ENCODE results near the gene SLC16A12.
"Not testable (repeated sequence)": the region's sequence is repeated elsewhere in the genome, so short reads cannot be mapped to it uniquely, and the experiment has no call there.

SLC16A12 gene

DNA sequence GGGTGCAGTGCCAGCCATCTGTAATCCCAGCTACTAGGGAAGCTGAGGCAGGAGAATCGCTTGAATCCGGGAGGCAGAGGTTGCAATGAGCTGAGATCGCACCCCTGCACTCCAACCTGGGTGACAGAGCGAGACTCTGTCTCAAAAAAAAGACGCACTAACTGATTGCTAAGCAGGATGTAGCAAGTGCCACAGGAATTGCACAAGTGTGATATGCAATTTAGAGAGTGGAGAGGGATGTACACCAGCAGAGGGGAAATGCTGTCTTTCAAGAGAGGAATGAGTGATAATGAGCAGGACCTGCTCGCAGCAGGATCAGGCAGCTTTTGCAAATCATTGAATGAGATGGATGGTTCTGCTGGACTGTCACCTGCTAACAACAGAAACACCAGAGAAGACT lies 13.3 kb upstream of the SLC16A12 start:
- DNase-seq (ENCODE audit: low read depth), result no peak

DNA sequence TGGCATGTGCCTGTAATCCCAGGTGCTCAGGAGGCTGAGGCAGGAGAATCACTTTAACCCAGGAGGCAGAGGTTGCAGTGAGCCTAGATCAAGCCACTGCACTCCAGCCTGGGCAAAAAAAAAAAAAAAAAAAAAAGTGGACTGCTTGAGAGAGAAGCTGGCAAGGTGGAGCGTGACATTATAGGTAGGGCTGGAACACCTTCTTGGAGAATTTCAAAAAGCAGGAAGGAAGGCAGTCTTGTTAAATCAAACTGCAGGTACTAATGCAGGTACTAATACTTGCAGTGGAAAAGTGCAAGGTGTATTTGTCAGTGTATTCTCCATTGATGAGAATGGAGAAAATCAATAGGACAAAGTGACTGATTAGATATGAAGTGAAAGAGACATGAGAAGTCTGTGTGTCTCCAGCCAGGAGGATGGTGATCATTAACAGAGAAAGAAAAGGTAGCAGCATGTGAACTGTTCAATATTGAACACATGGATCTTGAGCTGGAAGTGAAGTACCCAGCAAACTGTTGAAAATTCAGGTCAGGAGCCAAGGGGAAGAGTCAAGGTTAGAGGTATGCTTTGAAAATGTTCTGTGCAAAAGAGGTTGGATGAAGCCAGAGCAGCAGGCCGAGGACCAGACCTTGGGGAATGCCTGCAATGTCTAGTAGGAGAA lies 12.6 kb upstream of the SLC16A12 start:
- DNase-seq (ENCODE audit: low read depth), result no peak

DNA sequence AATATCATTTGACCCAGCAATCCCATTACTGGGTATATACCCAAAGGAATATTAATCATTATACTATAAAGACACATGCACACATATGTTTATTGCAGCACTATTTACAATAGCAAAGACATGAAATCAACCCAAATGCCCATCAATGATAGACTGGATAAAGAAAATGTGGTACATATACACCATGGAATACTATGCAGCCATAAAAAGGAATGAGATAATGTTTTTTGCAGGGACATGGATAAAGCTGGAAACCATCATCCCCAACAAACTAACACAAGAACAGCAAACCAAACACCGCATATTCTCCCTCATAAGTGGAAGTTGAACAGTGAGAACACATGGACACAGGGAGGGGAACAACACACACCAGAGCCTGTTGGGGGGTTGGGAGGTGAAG lies 11.3 kb upstream of the SLC16A12 start:
- not testable (repeated sequence) for DNase-seq (ENCODE audit: low read depth)

DNA sequence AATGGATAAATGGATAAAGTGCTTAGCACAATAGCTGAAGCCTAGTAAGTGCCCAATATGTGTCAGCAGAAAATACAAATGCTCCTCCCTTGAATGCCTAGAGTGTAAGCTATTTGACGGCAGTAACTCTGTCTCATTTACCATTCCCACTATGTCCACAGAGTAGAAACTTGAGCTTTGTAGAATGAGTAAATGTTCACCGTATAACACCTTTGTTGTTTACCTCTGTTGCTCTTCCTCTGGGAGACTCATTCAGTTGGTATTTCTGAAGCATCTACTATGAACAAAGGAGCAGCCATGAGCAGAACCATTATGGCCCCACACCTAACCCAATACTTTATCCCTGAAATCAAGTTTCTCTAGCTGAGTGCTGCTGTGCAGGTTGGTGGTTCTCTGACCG lies 8.4 kb upstream of the SLC16A12 start:
- no peak for DNase-seq (ENCODE audit: low read depth)

DNA sequence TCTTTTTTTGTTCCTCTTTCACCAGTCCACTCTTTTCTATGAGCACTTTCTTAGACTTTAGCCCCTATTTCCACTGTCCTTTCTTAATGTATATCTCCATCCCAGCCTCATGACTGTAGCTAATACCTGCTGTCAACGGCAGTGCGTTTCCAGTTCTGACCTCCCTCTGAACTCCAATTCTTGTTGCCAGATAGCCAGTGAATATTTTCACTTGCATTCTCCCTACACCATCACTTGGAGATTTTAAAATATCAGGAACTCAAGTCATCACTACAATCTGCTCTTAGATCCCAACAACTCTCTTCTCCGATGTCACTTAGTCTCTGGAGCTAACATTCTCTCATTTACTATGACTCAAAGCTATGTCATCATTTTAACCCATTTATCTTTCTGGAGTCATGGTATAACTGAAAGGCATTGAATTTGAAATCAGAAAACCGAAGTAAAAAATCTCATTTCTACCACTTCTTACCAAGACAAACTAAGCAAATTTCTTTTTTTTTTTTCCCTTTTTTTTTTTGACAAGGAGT lies 5.1 kb upstream of the SLC16A12 start:
- DNase-seq (ENCODE audit: low read depth), result no peak

DNA sequence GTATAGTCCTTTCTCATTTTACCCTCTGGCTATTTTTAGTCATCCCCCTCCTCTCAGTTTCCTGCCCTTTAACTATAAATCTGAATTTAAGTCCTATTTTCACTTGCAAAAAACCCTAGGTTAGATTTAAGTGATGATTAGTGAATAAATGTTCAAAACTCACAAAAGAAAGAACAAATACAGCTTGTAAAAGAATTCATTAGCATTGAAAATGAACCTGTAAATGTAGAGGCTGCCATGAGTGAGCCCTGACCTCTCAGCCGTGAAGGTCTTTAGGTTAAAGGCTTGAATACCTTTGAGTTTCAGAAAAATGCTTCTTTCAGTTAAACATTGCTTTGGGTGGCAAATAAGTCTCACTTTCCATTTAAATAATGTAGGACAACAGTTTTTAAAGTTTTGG lies 2.0 kb upstream of the SLC16A12 start:
- DNase-seq (ENCODE audit: low read depth), result no peak

DNA sequence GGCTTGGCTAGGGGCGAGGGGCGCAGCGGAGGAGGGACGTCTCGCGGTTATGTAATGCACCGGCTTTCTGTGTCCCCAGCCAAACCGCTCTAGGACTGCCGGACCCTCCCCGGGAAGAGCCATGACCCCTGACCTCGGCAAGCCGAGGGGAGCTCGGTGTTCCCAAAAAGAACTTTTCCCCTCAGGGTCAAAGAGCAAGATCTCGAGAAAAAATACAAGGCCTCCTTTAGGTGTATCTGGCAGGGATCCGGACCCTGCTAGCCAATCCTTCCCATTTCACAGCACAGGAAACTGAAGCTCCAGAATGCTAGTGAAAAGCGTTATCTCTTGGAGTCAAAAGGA lies 590 bp upstream of the SLC16A12 start:
- DNase-seq (ENCODE audit: low read depth), result no peak

DNA sequence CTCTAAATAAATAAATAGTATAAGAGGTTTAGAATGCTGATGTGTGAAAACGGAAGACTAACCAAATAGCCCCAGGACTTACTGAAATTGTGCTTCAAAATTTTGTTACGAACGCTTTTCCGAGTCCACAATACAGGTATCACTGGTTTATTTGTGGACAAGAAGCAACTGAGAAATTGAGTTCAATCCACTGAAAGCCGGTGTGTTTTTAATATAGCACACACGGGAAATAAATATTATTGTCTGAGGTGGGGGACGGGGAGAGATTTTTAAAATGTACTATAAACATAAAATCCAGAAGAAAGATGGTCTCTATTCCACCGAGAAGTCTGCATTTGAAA lies 598 bp downstream of the SLC16A12 start:
- no peak for DNase-seq (ENCODE audit: low read depth)

DNA sequence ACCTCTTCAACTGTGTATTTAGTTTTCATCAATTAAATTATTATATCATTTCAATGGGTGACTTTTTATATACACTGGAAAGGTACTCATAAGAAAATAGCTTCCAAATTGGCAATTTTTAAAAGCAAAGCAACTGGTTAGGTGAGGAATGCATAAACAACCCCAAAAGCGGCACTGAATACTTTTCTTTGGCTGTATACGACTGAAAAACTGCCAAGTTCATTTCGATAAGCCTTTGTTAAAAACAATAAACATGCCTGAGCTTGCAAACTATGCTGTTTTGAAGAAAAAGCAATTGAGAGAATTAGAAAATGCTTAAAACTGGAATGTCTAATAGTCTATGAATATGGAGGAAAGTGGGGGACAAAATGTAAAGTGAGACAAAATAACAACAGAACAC lies 2.9 kb downstream of the SLC16A12 start:
- no peak for DNase-seq (ENCODE audit: low read depth)

DNA sequence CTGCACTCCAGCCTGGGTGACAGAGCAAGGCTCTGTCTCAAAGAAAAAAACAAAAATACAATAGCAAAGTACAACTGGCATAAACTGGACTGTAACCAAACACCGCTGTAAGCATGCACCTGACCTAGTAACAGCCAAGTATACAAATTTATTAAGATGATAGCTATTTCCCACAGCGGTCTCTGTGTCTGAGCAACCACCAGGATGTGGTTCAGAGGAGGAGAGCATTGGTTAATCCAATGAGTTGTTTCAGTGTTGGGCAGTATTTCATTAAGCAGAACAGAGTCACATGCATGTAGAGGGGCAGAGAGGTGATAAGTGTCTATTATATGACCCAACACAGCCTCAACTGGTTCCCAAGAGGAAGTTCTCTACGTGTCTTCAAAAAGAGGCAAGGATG lies 4.0 kb downstream of the SLC16A12 start:
- no peak for DNase-seq (ENCODE audit: low read depth)

DNA sequence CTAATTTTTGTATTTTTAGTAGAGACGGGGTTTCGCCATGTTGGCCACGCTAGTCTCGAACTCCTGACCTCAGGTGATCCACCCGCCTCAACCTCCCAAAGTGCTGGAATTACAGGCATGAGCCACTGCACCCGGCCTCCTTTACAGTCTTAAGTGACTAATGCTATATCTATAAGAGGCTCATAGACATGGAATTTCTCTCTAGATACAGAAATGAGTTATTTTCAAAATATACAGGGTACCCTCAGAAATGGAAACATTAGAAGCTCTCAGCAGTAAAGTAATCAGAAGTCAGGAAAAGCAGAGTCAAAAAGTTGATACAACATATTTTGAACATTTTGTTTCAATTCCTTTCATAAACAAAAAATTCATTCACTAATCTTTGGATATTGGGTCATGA lies 5.7 kb downstream of the SLC16A12 start:
- not testable (repeated sequence) for DNase-seq (ENCODE audit: low read depth)

DNA sequence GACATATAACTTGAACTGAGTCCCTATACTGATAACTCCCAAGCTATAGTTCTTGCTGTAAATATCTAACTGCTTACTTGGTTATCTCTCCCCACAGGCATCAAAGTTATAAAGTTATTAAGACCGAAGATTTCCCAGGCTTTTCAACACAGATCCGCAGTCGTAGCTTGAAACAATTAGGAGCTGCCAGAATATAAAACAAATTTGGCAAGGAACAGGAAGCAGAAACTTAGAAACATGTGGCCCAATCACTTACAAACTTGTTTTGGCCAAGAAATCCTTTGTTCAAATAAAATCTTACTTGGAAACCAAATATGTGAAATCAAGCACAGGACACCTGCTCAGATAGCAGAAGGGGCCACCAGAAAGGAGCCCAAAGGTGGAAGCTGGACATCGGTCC lies 9.0 kb downstream of the SLC16A12 start:
- DNase-seq (ENCODE audit: low read depth), result no peak

DNA sequence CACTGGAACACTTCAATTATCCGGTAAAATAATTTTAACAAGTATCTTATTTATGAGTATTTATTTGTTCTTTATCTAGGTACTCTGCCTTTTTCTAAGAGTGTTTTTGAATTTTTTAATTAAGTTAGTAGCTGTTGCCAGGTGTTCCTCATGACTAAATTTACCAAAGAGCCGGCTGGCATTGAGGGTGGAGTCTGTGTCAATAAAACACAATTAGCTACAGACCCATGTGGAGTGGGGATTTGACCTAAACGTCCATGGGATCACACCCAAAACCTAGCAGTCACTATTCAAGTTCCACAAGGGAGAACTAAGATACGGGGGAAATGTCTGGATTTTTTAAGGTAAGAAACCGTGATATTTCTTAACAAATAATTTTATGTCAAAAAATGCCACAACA lies 9.8 kb downstream of the SLC16A12 start:
- DNase-seq (ENCODE audit: low read depth), result no peak

DNA sequence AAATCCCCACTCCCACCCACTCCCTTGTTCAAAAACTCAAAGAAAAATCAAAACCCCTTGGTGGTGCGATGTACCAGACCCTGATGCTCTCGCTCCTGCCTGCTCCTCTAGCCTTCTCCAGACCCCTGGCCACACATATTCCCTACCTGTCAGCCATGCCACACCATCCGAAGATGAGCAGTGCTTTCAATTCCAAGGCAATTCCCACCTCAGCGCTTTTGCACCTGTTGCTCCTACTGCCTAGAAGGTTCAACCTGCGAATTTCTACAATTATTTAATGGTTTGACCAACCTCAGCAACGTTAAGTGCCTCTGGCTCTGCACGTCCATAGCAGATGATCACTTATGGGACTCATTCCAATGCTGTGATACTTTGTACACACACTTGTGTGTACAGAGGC lies 11.1 kb downstream of the SLC16A12 start:
- DNase-seq (ENCODE audit: low read depth), result no peak

DNA sequence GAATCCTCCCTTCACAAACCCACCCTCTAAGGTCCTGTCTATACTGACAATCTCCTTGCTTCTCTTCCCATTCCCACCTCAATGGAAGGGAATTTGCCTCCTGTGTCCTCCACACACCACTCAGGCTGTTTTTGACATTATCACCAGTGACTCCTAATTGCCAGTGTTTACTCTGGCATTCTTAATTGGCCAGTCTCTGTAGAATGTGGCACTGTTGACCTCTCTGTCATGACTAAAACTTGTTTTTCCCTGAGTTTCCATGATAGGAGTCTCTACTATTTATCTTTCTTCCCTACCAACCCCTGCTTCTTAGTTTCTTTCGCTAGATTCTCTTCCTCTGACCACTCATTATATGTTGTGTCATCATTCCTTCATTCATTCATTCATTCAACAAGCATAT lies 12.1 kb downstream of the SLC16A12 start:
- DNase-seq (ENCODE audit: low read depth), result no peak

DNA sequence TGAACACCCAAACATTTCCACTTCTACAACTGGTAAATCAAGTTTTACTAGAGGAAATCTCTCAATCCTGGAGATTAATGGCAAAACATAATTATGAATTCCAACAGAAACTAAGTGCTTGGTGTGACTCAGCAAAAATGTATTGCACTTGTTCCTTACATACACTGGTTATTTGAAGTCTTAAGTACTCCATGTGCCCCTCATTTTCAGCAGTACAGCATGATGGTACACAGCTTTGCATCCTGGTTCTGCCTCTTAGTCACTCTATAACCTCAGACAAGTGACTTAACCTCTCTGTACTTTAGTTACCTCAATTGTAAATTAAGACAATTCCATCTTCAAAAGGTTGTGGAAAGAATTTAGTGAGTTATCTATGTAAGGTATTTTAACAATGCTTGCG lies 12.9 kb downstream of the SLC16A12 start:
- DNase-seq (ENCODE audit: low read depth), result no peak

DNA sequence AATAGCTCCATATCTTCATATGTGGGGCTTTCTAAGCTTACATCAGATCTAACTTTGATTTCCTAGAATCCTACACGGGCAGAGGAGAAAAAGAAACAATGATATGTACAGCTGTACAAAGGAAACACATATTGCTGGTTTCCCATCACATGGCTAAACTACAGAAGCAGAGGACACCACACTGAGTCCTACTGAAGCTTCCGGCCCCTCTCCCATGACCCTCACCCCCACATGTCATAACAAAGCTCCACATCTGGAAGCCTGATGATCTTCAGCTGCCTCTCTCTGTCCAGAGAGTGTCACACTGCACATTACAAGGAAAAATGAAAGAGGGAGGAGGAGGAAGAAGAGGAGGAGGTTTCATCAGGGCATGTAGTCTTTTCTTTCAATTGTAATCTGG lies 14.0 kb downstream of the SLC16A12 start:
- no peak for DNase-seq (ENCODE audit: low read depth)

DNA sequence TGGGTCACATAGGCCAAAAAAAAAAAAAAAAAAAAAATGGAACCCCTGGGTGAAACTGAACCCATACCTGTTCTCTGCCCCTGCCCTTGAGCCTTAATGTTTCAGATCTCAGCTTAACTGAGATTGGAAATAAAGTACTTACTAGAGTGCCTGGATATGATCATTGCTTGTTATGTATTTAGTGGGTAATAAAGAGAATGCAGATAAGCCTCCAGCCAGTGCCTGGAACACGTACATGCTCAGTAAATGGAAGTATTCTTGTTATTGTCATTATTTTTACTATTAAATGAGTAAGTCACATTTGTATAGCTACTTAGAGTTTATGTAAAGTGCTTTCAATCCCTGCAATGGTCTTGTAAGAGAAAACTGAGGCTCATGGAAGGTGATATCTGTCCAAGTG lies 14.7 kb downstream of the SLC16A12 start:
- DNase-seq (ENCODE audit: low read depth), result no peak

DNA sequence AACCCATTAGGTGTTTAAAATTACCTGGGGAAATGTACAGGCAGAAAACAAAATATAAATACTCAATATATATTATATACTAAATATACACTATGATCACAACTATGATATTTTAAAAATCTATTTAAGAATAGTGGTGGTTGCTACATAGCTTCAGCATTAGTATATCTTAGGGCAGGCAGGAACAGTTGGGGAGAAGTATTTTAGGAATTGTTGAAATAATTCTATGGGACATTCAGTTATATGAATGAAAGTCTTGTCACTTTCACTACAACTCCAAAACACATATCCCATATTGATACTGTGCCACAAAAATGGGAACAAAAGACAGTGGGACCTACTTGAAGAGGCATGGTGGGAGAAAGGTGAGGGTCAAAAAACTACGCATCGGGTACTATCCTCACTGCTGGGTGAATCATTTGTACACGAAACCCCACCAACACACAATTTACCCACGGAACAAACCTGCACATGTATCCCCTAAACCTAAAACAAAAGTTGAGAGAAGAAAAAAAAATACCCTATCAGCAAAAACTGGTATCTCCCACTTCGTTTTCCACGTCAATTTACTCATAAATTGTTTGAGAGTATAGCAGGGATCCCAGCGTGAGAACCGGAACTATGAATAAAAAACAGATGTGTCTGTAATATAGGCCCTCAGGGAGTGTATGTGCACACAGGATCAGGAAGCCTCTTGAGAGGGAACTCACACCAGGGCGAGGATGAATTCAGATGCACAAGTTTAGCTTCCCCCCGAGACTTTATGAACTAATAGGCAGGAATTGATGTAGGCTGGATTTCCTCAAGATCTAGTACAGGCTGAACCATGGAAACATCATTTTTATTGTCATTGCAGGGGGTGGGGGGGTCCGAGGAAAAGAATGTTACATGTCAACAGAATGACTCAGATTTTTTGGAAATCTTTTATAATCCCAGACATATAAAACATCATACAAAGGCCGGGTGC lies 16.2 kb downstream of the SLC16A12 start:
- DNase-seq (ENCODE audit: low read depth), result no peak

DNA sequence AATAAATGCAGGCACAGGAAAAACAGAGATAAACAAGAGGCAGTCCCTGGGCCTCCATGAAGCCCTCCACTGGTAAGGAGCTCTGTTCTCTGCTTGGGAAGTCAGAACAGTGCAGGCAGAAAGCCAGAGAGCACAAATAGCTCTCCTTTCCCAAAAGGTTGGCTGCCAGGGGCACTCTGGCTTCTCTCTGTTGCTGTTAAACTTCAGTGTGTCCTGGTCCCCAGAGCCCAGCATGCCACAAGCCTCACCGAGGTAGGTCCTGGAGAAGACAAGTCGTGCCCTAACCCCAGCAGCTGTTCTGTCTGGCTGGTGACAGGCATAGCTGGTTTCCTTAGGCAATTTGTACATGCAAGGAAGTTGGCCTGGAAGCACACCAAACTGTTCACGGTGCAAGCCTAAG lies 17.3 kb downstream of the SLC16A12 start:
- DNase-seq (ENCODE audit: low read depth), result no peak

DNA sequence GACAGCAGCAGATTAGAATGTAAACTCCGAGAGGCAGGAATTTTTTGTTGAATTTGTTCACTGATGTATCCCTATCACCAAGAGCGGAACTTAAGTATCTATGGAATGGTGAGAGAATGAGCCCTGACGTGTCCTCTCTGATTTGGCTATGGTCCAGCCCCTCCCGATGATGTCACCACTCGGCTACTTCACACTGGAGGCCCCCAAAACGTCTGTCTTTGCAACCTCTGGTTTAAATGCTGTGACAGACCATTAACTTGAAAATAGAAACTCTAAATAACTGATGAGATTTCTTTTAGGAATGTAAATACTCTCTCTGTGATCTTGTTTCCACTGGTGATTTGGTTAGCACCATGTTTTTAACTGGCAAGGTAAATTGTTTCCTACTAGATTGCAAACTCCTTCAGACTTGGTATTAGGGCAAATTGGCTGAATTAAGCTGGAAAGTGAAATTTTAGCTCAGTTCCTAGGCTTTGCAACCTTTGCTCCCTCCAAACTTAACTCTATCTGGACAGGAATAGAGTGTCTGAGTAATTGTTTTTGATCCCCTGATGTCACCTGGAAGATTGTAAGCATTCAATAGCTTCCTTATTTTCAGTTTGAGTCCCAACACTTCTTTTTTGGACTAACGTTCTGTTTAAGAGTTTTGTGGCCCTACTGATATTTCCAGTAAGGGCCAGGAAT lies 19.1 kb downstream of the SLC16A12 start:
- DNase-seq (ENCODE audit: low read depth), result no peak

DNA sequence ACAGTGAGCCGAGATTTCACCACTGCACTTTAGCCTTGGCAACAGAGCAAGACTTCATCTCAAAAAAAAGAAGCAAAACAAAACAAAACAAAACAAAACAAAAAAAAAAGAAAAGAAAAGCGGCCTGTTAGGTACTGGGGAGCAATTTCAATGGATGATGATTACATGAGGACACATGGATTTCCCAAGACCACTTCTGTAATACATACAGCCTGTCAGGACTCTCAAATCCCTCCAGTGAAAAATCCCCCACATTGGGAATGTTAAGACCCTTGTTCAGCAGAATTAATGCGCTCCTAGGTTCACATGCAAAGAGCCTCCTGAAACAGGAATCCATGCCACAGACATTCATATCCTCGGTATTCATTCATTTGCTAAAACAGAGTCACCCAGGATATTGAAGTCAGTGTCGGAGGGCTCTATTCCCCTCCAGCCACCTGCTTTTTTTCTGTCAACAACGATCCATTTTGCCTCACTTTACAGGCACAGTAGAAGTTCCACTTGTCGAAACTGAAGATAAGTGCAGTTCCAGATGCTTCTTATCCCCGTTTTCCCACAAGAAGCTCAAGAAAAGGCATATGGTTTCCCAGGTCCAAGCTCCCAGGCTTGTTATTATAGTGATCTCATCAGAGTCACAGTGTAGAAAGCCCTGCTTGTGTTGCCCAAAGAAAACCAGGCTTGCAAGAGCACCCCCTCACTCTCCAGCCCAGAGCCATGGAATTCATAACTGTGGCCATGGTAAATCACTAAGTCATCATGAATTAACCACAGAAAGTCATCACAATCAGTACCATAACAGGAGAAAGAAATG lies 20.2 kb downstream of the SLC16A12 start:
- DNase-seq (ENCODE audit: low read depth), result no peak

Data from activated T-cell treated with anti-CD3 and anti-CD28 coated beads for 48 hours (primary cell).